Hematopoietic multipotent progenitor cell treated with erythropoietin and hydrocortisone succinate and interleukin-3 and kit ligand, for 4 days (in vitro differentiated cells): ENCODE measurements around the gene RAE1.
"Not testable (repeated sequence)": the region's sequence is repeated elsewhere in the genome, so short reads cannot be mapped to it uniquely, and the experiment has no call there.

Source experiments
- DNase-seq: peaks from one replicate; pipeline ENCODE4 v3.0.0-alpha.2; 2015

RAE1 gene

DNA sequence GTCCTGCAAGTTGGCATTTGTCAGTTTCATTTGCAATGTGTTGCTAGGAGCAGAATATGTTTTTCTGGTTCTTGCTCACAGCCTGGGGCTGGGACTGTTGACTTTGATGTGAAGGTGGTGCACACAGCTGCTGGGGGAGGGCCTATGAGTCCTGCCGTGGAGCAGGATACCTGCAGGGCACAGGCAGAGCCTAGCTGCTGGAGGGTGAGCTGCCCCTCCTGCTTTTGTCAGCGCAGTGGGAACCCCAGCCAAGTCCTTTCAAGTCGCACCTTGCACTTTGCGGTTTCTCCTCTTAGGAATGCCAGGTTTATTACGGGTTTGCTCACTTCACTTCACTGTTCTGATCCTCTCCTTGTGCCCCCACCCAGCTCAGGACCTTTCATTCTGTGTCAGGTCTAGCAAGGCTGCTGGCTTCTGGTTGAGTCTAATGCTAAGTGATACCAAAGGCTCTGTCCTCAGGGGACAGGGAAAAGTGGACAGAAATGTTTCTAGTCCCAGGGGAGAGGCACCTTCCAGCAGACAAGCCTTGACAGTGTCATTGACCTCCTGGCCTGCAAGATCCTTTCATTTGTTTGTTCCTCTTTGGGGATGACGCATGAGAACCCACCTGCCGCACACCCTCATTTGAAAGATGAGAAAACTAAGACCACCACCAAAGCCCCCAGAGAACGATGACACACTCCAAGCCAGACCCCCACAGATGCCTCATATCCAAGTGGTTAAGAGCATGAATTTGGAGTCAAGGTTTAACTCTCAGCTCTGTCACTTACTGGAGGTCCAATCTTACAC, 24.2 kb upstream of the RAE1 start:
- DNase-seq, result no peak

DNA sequence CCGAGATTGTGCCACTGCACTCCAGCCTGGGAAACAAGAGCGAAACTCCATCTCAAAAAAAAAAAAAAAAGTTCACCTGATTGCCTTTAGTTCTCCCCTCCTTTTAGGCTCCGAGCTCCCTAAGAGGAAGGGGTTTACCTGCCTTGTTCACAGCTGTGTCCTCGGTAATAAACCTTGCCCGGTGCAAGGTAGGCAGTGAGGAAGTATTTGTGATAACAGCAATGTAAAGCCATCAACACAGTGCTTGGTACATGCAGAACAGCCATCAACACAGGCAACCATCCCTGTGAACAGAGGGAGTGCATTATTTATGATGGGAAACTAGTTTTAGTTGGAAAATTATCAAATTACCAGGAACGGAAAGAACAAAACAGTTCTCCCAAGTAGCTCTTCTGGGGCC, 23.2 kb upstream of the RAE1 start:
- no peak for DNase-seq

DNA sequence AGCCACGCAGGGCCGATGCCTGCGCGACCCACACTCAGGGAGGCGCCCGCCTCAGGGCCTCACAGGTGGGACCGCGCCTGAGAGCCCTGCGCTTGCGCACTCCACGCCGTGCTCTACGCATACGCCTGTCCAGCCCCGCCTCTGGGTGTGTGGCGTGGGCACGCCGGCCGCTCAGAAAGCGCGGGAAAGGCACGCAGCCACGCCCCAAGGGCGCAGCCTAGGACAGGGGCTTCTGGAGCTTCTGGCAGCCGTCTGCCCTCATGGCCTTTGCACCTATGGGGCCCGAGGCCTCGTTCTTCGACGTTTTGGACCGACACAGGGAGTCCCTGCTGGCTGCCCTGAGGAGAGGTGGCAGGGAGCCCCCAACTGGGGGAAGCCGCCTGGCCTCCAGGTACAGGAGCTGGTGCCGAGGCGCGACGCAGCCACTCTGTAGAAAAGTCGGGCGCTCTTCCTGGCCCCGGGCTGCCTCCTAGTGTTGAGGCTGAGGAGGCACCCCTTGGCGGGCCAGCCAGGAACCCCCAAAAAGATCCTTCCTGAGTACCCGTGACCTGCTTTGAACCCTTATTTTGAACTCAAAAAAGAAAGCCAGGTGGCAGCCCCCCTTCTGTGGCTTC, 21.3 kb upstream of the RAE1 start, which contains the start of gene SPO11:
SPO11 (plus strand) TSS at position 196 of the 614 bp plus-strand sequence; CDS start at position 261, 65 bp downstream.
- peak; percentile 17 for DNase-seq

DNA sequence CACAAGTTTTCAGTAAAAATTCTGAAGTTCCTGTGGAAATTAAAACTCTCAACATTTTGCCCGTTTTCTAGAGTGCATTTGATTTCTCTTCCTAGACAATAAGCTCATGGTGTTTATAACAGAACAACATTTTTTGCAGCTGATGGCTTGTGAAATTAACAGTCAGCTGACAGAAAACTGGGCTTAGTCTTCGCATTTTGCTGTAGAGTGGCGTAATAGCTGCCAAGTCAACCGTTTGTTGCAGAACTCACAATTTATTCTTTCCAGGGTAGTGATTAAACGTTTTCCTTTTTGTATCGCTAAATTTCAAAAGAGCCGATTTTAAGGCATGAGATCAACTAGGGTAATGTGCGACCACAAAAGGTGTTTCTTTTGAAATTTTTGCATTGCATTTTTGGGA, 20.1 kb upstream of the RAE1 start:
- peak; percentile 15 for DNase-seq

DNA sequence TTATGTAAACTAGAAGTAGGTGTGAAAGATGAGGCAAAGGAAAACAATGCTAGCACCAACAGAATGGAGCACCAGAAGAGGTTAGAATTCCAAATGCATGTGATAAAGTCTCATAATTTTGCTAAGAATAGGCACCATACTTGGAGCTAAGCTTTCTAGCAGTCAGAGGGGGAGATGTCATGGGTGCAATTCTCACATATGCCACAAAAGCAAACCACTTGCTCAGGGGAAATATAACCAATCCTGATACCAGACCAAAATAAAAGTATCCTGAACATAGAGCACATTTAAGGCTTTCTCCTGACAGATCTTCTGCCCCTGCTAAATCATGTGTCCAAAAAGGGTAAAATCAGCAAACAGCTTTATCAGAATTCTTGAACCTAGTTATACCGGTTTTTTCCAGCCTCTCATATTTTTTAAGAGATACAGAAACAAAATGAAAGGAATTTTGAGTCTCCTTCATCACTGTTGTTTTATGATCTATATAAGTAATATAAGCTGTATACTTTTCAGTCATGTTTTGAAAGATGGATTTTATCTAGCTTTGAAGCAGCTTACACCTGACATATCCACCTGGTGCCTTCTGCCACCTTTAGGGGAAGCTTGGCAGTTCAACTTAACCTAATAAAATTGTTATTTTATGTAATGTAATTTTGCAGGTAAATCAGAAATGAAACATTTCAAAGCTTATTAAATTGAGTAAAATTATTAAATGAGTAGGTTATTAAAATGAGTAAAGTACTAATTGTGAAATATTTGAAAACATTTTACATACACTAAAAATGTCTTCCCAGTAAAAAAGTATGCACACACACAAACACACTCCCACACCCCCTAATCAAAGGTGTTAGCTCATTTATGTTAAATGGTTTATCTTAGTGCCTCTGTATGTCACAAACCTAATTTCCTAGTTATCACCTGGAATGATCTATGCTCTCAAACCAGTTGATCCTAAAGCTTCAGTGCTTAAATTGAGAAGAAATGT, 18.7 kb upstream of the RAE1 start:
- no peak for DNase-seq

DNA sequence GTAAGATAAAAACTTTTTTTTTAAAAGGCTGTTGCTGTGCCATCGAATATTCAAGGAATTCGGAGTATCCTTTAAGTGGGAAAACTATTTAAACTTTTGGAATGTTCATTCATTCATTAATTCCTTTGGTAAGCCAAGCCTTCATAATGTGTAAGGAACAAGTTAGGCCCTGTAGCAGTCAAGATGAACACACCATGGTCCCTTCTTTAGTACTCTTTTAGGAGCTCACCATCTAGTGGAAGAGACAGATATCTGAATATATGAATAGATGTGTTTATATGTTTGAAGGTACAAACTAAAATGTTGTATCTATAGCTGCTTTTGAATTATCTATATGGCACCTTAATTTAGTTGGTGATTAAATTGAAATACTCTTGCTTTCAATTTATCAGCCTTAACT, 15.7 kb upstream of the RAE1 start:
- no peak for DNase-seq

DNA sequence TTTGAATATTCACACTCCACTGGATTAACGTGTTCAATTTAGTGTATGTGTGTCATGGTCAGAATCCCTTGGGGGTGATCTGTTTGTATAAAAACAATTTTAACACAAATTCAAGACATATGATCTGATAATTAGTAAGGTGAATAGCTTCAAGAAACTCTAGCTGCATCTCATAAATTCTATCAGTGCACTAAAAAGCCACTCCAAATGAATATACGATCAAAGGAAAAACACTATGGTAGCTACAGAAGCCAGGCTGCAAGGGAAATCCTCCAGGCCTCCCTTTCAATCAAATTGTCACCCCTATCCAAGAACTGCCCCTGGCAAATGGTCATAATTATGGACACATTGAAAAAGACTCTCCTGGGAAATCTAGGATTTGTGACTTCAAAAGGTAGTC, 9.4 kb upstream of the RAE1 start:
- no peak for DNase-seq

DNA sequence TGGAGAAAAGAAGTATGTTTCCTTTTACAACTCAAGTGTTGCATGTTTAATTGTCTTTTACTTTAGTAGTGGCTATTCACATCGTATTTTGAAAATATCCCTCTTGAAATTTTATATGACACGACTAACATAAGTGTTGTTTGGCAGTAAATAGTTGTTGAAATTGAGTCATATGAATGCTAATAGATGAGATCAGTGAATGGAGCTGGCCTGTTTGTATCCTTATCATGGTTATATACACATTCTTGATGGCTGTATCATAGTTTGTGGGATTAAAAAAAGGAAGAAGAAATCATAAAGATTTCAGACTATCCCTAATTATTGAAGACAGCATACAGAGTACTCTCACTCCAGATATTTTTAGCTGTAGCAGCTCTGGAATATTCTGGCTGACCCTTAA, 8.2 kb upstream of the RAE1 start:
- DNase-seq, result no peak

DNA sequence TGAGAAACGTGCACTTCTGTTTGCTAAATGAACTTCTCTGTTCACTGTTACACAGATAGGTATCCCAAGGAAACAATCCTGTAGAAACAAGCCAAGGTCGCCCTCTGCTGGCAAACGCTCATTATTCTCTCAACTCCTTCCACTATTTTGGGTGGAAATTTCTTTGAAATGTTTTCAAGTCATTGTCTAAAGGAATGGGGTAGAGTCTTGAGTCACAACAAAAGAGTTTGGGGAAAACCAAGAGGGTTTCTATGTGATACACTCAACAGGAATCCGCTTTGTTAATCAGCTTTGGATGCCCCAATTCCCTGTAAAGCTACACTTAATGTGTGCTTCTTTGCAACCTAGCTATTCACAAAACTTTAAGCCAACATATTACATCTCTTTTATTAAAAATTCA, 4.6 kb upstream of the RAE1 start:
- DNase-seq, result peak; percentile 84

DNA sequence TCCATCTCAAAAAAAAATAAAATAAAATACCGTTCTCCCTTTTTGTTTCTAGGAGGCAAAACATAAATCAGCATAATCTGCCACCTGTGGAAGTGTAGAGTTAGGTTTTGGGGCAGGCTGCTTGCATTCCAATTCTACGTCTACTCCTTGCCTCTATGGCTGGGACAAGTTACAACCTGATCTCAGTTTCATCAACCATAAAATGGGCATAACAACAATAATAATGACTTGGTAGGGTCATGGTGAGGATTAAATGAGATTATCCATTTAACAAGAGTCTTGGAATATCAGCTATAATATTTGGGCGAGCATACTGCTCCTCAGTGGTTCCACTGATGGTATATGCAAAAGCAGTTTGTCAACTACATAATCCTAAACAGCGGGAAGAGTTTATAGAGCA, 3.7 kb upstream of the RAE1 start:
- DNase-seq, result no peak

DNA sequence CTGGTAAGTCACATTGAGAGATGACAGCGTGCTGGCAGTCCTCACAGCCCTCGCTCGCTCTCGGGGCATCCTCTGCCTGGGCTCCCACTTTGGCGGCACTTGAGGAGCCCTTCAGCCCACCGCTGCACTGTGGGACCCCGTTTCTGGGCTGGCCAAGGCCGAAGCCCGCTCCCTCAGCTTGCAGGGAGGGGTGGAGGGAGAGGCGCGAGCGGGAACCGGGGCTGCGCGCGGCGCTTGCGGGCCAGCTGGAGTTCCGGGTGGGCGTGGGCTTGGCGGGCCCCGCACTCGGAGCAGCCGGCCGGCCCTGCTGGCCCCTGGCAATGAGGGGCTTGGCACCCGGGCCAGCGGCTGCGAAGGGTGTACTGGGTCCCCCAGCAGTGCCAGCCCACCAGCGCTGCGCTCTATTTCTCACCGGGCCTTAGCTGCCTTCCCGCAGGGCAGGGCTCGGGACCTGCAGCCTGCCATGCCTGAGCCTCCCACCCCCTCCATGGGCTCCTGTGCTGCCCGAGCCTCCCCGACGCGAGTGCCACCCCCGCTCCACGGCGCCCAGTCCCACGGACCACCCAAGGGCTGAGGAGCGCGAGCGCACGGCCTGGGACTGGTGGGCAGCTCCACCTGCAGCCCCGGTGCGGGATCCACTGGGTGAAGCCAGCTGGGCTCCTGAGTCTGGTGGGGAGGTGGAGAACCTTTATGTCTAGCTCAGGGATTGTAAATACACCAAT, 2.7 kb upstream of the RAE1 start:
- not testable (repeated sequence) for DNase-seq

DNA sequence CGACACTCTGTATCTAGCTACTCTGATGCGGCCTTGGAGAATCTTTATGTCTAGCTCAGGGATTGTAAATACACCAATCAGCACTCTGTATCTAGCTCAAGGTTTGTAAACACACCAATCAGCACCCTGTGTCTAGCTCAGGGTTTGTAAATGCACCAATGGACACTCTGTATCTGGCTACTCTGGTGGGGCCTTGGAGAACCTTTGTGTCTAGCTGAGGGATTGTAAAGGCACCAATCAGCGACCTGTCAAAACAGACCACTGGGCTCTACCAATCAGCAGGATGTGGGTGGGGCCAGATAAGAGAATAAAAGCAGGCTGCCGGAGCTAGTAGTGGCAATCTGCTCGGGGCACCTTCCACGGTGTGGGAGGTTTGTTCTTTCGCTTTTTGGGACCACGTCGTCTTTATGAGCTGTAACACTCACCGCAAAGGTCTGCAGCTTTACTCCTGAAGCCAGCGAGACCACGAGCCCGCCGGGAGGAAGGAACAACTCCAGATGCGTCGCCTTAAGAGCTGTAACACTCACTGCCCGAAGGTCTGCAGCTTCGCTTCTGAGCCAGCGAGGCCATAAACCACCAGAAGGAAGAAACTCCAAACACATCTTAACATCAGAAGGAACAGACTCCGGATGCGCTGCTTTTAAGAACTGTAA, 2.0 kb upstream of the RAE1 start:
- peak; percentile 13 for DNase-seq

DNA sequence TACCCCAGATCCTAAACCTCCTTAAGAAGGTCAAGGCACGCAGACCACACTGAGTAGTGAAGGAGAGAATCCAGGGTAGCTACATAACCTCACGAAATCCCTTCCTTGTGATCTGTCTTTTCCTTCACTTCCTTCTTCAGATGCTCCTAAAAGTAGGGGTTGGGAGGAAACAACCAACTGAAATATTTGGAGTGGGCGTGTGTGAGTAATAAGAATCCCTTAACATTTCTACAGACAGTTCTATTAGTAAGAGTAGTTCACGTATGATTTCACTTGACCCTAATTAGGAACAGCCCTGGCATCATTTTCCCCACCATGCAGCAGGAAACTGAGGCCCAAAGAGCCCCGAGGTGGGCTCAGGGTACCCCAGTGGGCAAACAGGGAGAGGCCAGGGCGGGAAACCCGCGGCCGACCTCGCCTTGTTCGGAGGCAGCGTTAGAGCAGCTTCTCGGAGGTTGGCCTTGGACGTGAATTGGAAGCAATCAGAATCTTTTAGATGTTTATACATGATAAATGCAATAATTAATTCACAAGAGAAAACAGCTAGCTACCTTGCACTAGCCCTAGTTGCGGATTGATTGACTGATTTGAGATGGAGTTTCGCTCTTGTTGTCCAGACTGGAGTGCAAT, 859 bp upstream of the RAE1 start:
- no peak for DNase-seq

DNA sequence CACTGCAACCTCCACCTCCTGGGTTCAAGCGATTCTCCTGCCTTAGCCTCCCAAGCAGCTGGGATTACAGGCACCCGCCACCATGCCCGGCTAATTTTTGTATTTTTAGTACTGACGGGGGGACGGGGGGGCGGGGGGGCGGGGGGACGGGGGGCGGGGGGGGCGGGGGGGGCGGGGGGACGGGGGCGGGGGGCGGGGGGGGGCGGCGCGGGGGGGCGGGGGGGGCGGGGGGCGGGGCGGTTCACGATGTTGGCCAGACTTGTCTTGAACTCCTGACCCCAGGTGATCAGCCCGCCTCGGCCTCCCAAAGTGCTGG, 371 bp upstream of the RAE1 start:
- DNase-seq, result not testable (repeated sequence)

DNA sequence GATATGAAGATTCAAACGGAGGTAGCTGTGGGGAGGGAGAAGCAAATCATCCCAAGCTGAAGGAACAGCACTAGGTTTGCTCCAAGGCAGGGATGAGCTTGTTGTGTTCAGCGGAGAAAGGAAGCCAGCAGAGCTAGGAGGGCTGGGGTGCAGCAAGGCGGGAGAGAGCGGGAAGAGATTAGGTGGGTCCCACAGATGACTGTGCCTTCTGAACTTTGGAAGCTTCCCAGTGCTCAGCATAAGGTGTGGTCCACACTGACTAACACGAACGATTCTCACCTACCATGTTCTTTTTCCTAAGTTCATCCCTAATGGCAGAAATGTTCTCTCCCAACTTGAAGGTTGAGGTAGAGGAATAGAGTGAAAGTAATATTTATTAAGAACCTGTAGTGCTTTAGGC, 1.2 kb downstream of the RAE1 start:
- DNase-seq, result no peak

DNA sequence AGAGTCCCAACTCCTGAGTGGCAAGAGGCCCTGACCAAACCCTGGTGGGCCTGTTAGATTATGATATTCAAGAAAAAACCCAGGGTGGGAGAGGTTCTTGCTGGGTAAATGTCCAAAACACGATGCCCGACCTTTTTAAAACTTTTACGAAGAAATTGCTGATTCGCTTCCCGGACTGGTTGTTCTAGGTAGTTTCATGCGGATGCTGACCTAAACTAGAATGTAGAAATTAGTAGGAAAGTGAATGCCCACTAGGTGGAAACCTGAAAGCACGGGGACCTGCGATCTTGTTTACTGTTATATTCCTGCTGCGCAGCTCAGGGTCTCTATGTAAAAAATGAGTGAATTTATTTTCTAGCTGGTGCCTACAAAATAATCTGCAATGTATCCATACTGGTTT, 2.3 kb downstream of the RAE1 start:
- no peak for DNase-seq

DNA sequence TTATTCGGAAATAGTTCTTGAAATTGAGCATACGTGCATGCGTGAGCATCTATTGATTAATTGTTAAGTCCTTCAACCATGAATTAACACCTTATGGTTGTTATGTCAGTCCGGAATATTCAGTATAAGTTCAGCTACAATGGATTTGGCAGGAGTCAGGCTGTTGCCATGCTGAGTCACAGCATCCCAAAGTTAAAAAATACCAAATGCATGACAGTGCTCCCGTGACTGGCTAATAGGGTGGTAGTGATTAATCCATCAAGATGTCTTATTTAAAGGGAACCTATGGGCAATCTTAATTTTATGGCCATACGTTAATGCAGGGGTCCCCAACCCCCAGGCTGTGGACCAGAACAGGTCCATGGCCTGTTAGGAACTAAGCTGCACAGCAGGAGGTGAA, 10.5 kb downstream of the RAE1 start:
- DNase-seq, result no peak

DNA sequence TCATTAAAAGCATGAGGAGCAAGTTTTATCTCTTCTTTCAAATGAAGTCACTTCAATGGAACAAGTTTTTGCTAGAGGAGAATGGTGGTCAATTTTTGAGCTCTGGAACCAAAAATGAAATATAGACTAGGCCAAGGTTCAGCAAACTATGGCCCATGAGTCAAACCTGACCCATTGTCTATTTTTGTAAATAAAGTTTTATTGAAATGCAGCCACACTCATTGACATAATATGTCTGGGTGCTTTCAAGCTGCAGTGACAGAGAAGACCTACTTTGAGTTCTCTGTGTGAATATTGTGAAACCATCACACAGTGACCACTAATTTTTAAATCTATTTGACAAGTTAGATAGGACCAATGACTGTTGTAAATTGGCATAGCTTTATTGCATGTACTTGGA, 13.4 kb downstream of the RAE1 start:
- DNase-seq, result no peak

DNA sequence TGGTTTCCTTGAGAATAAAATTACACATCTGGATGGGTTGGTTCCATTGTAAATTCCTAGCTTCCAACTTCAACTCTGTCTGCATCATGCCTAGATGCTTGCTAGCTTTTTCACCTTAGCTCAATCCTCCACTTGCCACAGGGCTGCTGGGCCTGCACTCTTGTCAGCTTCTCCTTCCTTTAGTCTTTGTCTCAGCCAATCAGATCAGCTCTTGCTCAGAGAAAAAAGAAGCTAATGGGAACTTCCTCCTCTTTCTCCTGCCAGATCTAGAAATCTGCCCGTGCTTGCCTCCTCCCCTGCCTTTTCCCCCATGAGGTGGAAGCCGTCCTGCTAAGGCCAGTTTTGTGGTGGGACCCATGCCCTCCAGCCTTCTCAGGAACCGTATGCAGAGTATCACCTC, 18.5 kb downstream of the RAE1 start:
- peak; percentile 39 for DNase-seq

DNA sequence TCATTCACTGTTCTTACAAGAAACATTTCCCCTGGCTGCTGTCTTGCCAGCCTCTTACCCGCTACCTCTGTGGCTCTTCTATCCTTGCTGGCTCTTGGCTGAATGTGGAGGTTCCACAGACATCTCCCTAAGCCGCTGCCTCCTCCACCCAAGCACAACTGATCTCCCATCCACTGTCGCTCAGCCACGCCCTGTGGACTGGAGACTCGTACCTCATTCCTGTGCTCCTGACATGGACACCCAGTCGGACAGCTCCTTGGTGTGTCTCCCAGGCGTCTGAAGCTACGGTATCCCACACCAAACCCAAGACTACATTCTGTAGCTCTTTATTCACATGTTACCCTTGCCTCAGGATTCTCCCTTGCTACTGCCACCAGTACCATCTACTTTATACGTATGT, 19.3 kb downstream of the RAE1 start:
- DNase-seq, result no peak

DNA sequence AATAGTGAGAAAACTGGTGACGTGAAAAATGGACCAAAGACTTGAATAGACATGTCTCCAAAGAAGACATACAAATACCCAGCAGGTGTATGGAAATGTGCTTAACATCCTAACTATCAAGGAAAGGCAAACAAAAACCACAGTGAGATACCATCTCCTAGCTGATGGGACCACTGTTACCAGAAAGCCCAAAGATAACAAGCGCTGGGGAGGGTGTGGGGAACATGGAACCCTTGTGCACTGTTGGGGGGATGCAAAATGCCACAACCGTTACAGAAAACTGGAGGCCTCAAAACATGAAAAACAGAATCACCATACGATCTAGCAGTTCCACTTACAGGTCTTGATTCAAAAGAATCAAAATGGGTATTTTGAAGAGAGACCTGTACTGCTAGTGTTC, 20.3 kb downstream of the RAE1 start:
- DNase-seq, result no peak

DNA sequence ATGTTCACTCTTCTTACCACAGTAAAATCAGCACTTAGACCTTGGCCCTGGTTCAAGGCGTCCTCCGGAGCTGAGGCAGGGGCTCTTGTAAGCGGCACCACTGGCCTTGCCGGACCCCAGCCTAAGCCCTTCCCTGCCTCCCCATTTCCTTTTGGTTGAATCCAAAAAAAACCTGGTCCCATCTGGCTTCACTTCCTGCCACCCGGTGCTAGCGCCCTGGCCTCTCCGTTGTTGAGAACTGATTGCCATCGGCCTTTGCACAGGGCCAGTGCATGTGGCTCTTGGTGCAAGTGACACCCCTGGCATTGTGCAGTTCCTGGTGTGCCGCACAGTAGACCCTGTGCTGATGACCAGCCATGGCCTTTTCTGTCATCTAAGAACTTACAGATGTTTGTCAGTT, 21.1 kb downstream of the RAE1 start:
- no peak for DNase-seq
